Measurements from ENCODE around the gene ABTB2.
A peak's percentile ranks its signal among the peaks of the same experiment; 100 is the strongest.
"Not testable (repeated sequence)": the region's sequence is repeated elsewhere in the genome, so short reads cannot be mapped to it uniquely, and the experiment has no call there.

Gene ABTB2

GRCh38 chr11:34234086-34234740 lies 123.6 kb downstream of the ABTB2 start:
- DNase-seq = no peak

- no peak for DNase-seq
These were observed 124.6 kb downstream of the ABTB2 start for GRCh38 chr11:34233215-34233614.

- DNase-seq = no peak
These were observed 125.0 kb downstream of the ABTB2 start for GRCh38 chr11:34232807-34233206.

GRCh38 chr11:34226210-34226609 lies 131.6 kb downstream of the ABTB2 start:
- no peak for DNase-seq

DNA sequence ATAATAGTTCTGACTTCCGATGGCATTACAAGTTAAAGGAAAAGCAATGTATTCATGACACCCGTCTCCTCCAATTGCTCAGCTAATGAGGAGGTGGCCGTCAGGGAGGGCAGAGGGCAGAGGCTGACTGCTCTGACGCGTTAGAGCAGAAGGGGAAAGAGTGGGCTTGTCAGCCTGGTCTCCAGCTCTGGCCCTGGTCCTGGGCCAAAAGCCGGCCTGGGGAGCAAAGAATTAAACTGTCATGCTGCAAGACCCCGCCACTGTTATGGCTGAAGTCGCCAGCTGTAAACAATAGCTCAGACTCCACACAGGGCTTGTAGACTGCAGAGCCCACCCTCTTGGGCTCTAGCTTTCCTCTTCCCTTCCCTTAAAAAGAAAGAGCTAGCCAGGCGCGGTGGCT lies 132.7 kb downstream of the ABTB2 start:
- no peak for DNase-seq

GRCh38 chr11:34224434-34224966 lies 133.3 kb downstream of the ABTB2 start:
- no peak for DNase-seq

DNA sequence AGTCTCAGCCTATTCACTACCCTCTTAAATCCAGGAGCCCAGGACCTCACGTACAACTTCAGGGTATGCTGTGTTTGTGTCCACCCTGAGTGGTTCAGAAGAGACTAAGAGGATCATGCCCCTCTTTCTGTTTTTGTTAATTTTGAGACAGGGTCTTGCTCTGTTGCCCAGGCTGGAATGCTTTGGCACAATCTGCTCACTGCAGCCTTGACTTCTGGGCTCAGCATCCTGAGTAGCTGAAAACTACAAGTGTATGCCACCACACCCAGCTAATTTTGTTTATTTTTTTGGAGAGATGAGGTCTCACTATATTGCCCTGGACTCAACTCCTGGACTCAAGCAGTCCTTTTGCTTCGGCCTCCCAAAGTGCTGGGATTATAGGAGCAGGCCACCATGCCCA lies 133.9 kb downstream of the ABTB2 start:
- DNase-seq = no peak

GRCh38 chr11:34223021-34223813 lies 134.6 kb downstream of the ABTB2 start:
- peak; percentile 67 for DNase-seq

- no peak for DNase-seq
These were observed 135.8 kb downstream of the ABTB2 start for GRCh38 chr11:34222030-34222429.

DNA sequence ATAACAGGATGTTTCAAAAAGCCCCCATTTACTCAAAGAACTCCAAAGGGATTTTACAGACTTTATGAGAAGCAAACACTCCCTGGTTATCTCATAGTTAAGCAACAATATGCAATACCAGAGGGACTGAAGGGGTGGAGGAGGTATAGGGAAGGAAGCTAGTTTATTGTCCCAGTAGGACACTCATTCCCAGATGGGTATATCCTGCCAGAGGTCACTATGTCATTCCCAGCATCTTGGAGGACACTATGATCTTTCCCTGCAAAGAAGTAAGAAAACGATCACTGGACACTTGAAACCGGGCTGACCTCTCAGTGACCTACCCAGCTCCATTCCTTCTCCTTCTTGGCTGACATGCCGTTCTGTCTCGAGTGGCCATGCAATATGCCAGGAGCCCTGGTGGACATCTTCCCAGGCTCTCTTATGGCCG lies 137.9 kb downstream of the ABTB2 start:
- no peak for DNase-seq

DNA sequence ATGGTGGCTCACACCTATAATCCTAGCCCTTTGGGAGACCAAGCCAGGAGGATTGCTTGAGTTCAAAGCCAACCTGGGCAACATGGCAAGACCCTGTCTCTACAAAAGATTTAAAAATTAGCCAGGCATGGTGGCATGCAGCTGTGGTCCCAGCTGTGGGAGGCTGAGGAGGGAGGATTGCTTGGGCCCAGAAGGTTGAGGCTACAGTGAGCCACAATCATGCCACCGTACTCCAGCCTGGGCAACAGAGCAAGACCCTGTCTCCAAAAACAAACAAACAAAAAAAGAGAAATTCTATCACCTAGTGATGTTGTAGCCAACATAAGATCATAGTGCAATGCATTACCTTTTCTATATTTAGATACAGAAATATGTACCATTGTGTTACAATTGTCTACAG lies 138.5 kb downstream of the ABTB2 start:
- no peak for DNase-seq

DNA sequence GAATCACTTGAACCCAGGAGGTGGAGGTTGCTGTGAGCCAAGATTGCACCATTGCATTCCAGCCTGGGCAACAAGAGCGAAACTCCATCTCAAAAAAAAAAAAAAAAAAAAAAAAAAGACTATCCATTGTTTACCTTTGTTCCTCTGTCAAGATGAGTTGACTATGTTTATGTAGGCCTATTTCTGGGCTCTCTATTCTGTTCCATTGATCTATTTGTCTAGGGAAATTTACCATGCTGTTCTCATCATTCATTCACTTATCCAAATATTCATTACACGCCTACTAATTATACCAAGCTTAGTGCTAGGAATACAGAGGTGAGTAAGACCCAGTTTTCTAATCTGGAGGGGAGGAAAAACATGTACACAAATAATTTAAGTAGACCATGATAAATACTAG lies 139.1 kb downstream of the ABTB2 start:
- not testable (repeated sequence) for DNase-seq

GRCh38 chr11:34218067-34218466 lies 139.7 kb downstream of the ABTB2 start:
- DNase-seq = no peak

DNA sequence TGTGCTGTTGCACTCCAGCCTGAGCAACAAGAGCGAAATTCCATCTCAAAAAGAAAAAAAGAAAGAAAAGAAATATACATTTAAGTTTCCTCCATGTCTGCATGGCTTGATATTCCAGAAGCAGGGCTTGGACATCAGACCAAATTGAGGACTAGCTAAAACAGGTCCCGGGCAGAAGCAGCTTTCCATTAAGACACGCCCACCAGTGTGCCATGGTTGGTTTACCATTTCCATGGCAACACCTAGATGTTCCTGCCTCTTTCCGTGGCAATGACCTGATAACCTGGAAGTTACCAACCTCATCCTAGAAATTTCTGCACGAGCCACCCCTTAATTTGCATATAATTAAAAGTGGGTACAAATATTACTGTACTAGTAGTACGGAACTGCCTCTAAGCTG lies 141.1 kb downstream of the ABTB2 start:
- no peak for DNase-seq

GRCh38 chr11:34215806-34216453 lies 141.9 kb downstream of the ABTB2 start:
- DNase-seq = no peak

GRCh38 chr11:34214961-34215805 lies 142.6 kb downstream of the ABTB2 start:
- no peak for DNase-seq

GRCh38 chr11:34213366-34213765 lies 144.4 kb downstream of the ABTB2 start:
- no peak for DNase-seq

GRCh38 chr11:34212566-34212965 lies 145.2 kb downstream of the ABTB2 start:
- no peak for DNase-seq

DNA sequence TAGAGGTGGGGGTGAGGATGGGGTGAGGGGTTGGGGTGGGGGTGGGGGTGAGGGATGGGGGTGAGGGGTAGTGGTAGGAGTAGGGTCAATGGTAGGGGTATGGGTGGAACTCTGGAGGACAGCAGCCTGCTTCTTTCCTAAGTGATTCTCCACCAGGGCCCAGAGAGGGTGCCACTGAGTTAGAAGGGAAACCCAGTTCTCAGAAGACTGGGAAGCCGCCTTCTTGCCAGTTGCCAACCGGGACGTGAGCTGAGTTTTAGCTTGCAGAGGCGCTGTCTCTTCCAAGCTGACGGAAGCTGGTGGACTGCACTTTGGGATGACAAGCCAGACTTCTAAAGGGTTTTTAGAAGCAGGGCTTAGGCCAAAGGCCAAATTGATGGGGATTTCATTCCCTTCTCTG lies 148.0 kb downstream of the ABTB2 start:
- DNase-seq = no peak

DNA sequence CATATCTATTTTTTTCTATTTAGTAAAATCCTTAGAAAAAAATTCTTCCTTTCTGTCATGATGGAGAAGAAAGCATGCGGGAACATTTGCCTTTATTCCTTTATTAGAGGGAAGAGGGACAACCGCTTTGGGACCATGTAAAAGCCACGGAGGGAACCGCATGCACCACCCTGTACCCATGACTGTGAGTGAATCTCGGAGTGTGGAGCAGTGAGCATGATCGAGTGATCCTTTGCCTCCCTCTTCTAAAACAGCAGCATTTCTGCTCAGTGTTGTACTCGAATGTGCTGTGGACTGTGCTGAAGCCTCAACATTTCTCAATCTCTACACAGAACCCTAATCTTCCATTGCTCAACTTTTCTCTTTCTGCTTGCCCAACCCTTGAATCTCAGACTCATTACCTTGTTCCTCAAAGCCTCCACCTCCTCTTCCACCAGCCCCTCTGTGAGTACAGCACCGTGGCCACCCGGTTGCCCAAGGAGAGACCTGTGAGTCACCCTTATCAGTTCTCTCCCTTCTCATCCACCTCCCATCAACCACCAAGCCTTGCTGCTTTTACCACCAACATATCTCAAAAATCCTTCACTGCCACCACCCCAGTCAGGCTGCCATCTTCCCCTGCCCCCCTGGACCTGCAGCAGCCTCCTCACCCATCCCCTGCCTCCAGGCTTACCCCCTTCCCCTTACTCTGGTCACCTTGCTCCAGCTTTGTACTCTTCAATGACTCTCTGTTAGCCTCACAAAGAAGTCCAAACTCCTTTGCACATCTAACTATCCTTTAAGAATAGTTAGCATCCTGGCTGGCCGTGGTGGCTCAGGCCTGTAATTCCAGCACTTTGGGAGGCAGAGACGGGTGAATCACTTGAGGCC lies 149.3 kb downstream of the ABTB2 start:
- DNase-seq = no peak

- no peak for DNase-seq
These were observed 150.2 kb downstream of the ABTB2 start for GRCh38 chr11:34207487-34208180.

Measured in left hindlimb (tissue), 1 donor.